Measurements from ENCODE around the gene OPN3. TPM values are rescaled to one million over a fixed set of nuclear protein-coding genes. Genes with fewer than 3 reads are reported as not detected.

OPN3 gene
- total and polyA plus RNA-seq, 3 experiments from 2014 or later: 6.7 to 17.6 (median 7.0) TPM

- Mint-ChIP-seq H3K36me3 (peaks cover 4 to 16% (median 12%) of the 10 kb centered on the region in 3 donors), H3K27me3 (no peaks in the 10 kb centered on the region), H3K4me1 (no peaks in the 10 kb centered on the region), H3K27ac (no peak overlapping the region), H3K9me3 (no peaks in the 10 kb centered on the region), H3K4me3 (no peak overlapping the region)
- POLR2A ChIA-PET: no interaction called here
- H3K4me1 ChIP-seq (ENCODE audit: insufficient read depth, low read length): no peaks in the 10 kb centered on the region
- H3K36me3 ChIP-seq (ENCODE audit: insufficient read depth, low read length): no peaks in the 10 kb centered on the region
- no peak overlapping the region for H3K27ac ChIP-seq (ENCODE audit: low read depth, low read length)
- no peak overlapping the region for H3K4me3 ChIP-seq (ENCODE audit: low read length)
- CTCF ChIA-PET: no interaction called here
- no peak for DNase-seq
- no peaks in the 10 kb centered on the region for H3K27me3 ChIP-seq (ENCODE audit: insufficient read depth, low read length, poor library complexity, severe bottlenecking)
- H3K9me3 ChIP-seq (ENCODE audit: low read length): no peaks in the 10 kb centered on the region
Observed at GRCh38 chr1:241591317-241591716, 48.9 kb downstream of the OPN3 start.

DNA sequence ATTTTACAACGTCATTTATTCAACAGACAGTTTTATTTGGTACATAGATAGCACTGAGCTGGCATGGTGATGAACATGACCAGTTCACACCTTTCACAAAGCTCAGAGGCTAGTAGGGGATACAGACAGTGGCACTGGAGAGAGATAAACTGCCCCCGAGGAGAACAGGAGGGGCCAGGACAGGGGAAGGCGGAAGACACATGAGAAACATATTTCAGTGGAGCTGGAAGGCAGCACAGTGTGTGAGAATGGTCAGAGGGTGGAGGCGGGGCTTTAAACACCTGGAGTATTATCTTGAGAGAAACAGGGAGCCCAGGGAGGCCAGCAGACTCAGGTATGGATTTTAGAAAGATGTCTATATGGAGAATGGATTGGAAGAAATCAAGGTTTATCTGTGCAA lies 49.5 kb downstream of the OPN3 start:
- no peaks in the 10 kb centered on the region for H3K4me1 ChIP-seq (ENCODE audit: insufficient read depth, low read length)
- POLR2A ChIA-PET: no interaction called here
- no peaks in the 10 kb centered on the region for H3K36me3 ChIP-seq (ENCODE audit: insufficient read depth, low read length)
- no peaks in the 10 kb centered on the region for H3K27me3 ChIP-seq (ENCODE audit: insufficient read depth, low read length, poor library complexity, severe bottlenecking)
- no peaks in the 10 kb centered on the region for H3K4me1 Mint-ChIP-seq
- H3K4me3 Mint-ChIP-seq: no peak overlapping the region
- DNase-seq: no peak
- no peak overlapping the region for H3K27ac ChIP-seq (ENCODE audit: low read depth, low read length)
- CTCF ChIA-PET: no interaction called here
- no peaks in the 10 kb centered on the region for H3K9me3 ChIP-seq (ENCODE audit: low read length)
- no peaks in the 10 kb centered on the region for H3K9me3 Mint-ChIP-seq
- no peak overlapping the region for H3K4me3 ChIP-seq (ENCODE audit: low read length)
- H3K27ac Mint-ChIP-seq: no peak overlapping the region
- peaks cover 4 to 14% (median 10%) of the 10 kb centered on the region in 3 donors for H3K36me3 Mint-ChIP-seq
- H3K27me3 Mint-ChIP-seq: no peaks in the 10 kb centered on the region

- no peaks in the 10 kb centered on the region for H3K4me1 ChIP-seq (ENCODE audit: insufficient read depth, low read length)
- POLR2A ChIA-PET: no interaction called here
- no peak for DNase-seq
- no peak overlapping the region for H3K4me3 Mint-ChIP-seq
- no peak overlapping the region for H3K27ac ChIP-seq (ENCODE audit: low read depth, low read length)
- H3K36me3 Mint-ChIP-seq: peaks cover under 1 to 9% (median 5%) of the 10 kb centered on the region in 3 donors
- CTCF ChIA-PET: interaction anchor here (1.0 kb wide), 1 partner anchor 21 kb away, joined by 3 read pairs; no protein-coding TSS in a partner anchor
- H3K9me3 ChIP-seq (ENCODE audit: low read length): no peaks in the 10 kb centered on the region
- H3K27me3 Mint-ChIP-seq: peaks cover 0 to under 1% of the 10 kb centered on the region in 2 donors
- no peaks in the 10 kb centered on the region for H3K4me1 Mint-ChIP-seq
- no peaks in the 10 kb centered on the region for H3K36me3 ChIP-seq (ENCODE audit: insufficient read depth, low read length)
- H3K4me3 ChIP-seq (ENCODE audit: low read length): no peak overlapping the region
- no peaks in the 10 kb centered on the region for H3K9me3 Mint-ChIP-seq
- no peaks in the 10 kb centered on the region for H3K27me3 ChIP-seq (ENCODE audit: insufficient read depth, low read length, poor library complexity, severe bottlenecking)
- H3K27ac Mint-ChIP-seq: no peak overlapping the region
Observed at GRCh38 chr1:241589521-241589920, 50.6 kb downstream of the OPN3 start.

GRCh38 chr1:241586905-241587512 lies 53.2 kb downstream of the OPN3 start:
- H3K27me3 ChIP-seq (ENCODE audit: insufficient read depth, low read length, poor library complexity, severe bottlenecking): no peaks in the 10 kb centered on the region
- no peak overlapping the region for H3K4me3 ChIP-seq (ENCODE audit: low read length)
- no peak overlapping the region for H3K27ac ChIP-seq (ENCODE audit: low read depth, low read length)
- H3K36me3 ChIP-seq (ENCODE audit: insufficient read depth, low read length): no peaks in the 10 kb centered on the region
- Mint-ChIP-seq H3K27ac (no peak overlapping the region), H3K36me3 (peaks cover 0 to 17% (median 2%) of the 10 kb centered on the region in 3 donors), H3K27me3 (peaks cover 13 to 17% of the 10 kb centered on the region in 2 donors), H3K4me3 (no peak overlapping the region), H3K4me1 (no peaks in the 10 kb centered on the region), H3K9me3 (peaks cover 0 to 4% (median 0%) of the 10 kb centered on the region in 5 donors)
- no peaks in the 10 kb centered on the region for H3K4me1 ChIP-seq (ENCODE audit: insufficient read depth, low read length)
- ChIA-PET POLR2A (no interaction called here), CTCF (no interaction called here)
- no peaks in the 10 kb centered on the region for H3K9me3 ChIP-seq (ENCODE audit: low read length)
- DNase-seq: no peak

GRCh38 chr1:241582921-241583321 lies 57.2 kb downstream of the OPN3 start:
- Mint-ChIP-seq H3K4me1 (no peaks in the 10 kb centered on the region), H3K4me3 (no peak overlapping the region), H3K27ac (no peak overlapping the region), H3K27me3 (peaks cover 18 to 46% of the 10 kb centered on the region in 2 donors), H3K9me3 (peaks cover 0 to 11% (median 7%) of the 10 kb centered on the region in 5 donors), H3K36me3 (peaks cover 0 to 17% (median 2%) of the 10 kb centered on the region in 3 donors)
- no peak for DNase-seq
- no peaks in the 10 kb centered on the region for H3K4me1 ChIP-seq (ENCODE audit: insufficient read depth, low read length)
- no peaks in the 10 kb centered on the region for H3K9me3 ChIP-seq (ENCODE audit: low read length)
- no peak overlapping the region for H3K4me3 ChIP-seq (ENCODE audit: low read length)
- H3K27me3 ChIP-seq (ENCODE audit: insufficient read depth, low read length, poor library complexity, severe bottlenecking): no peaks in the 10 kb centered on the region
- POLR2A ChIA-PET: no interaction called here
- CTCF ChIA-PET: no interaction called here
- H3K27ac ChIP-seq (ENCODE audit: low read depth, low read length): no peak overlapping the region
- H3K36me3 ChIP-seq (ENCODE audit: insufficient read depth, low read length): no peaks in the 10 kb centered on the region

- Histone ChIP-seq H3K27ac (ENCODE audit: low read depth, low read length) (no peak overlapping the region), H3K36me3 (ENCODE audit: insufficient read depth, low read length) (no peaks in the 10 kb centered on the region), H3K4me3 (ENCODE audit: low read length) (no peak overlapping the region), H3K9me3 (ENCODE audit: low read length) (no peaks in the 10 kb centered on the region), H3K27me3 (ENCODE audit: insufficient read depth, low read length, poor library complexity, severe bottlenecking) (no peaks in the 10 kb centered on the region), H3K4me1 (ENCODE audit: insufficient read depth, low read length) (no peaks in the 10 kb centered on the region)
- H3K4me1 Mint-ChIP-seq: no peaks in the 10 kb centered on the region
- H3K27ac Mint-ChIP-seq: no peak overlapping the region
- CTCF ChIA-PET: no interaction called here
- peaks cover 0 to 23% (median 2%) of the 10 kb centered on the region in 3 donors for H3K36me3 Mint-ChIP-seq
- H3K9me3 Mint-ChIP-seq: peaks cover 18 to 28% (median 22%) of the 10 kb centered on the region in 5 donors
- no peak for DNase-seq
- no peak overlapping the region for H3K4me3 Mint-ChIP-seq
- peaks cover 26 to 71% of the 10 kb centered on the region in 2 donors for H3K27me3 Mint-ChIP-seq
- POLR2A ChIA-PET: no interaction called here
Observed at GRCh38 chr1:241579434-241579833, 60.7 kb downstream of the OPN3 start.

GRCh38 chr1:241574154-241574553 lies 66.0 kb downstream of the OPN3 start:
- H3K4me3 Mint-ChIP-seq: no peak overlapping the region
- H3K9me3 ChIP-seq (ENCODE audit: low read length): no peaks in the 10 kb centered on the region
- no peak overlapping the region for H3K27ac ChIP-seq (ENCODE audit: low read depth, low read length)
- no peak for DNase-seq
- H3K36me3 ChIP-seq (ENCODE audit: insufficient read depth, low read length): no peaks in the 10 kb centered on the region
- peaks cover 11 to 26% (median 17%) of the 10 kb centered on the region in 5 donors for H3K9me3 Mint-ChIP-seq
- H3K27ac Mint-ChIP-seq: no peak overlapping the region
- ChIA-PET CTCF (no interaction called here), POLR2A (no interaction called here)
- H3K36me3 Mint-ChIP-seq: peaks cover 0 to 8% (median 0%) of the 10 kb centered on the region in 3 donors
- no peaks in the 10 kb centered on the region for H3K27me3 ChIP-seq (ENCODE audit: insufficient read depth, low read length, poor library complexity, severe bottlenecking)
- no peak overlapping the region for H3K4me3 ChIP-seq (ENCODE audit: low read length)
- no peaks in the 10 kb centered on the region for H3K4me1 Mint-ChIP-seq
- H3K4me1 ChIP-seq (ENCODE audit: insufficient read depth, low read length): no peaks in the 10 kb centered on the region
- H3K27me3 Mint-ChIP-seq: peaks cover 13 to 56% of the 10 kb centered on the region in 2 donors

GRCh38 chr1:241569848-241570247 lies 70.3 kb downstream of the OPN3 start:
- ChIA-PET CTCF (no interaction called here), POLR2A (no interaction called here)
- Histone ChIP-seq H3K36me3 (ENCODE audit: insufficient read depth, low read length) (no peaks in the 10 kb centered on the region), H3K4me3 (ENCODE audit: low read length) (no peak overlapping the region), H3K9me3 (ENCODE audit: low read length) (no peaks in the 10 kb centered on the region), H3K27ac (ENCODE audit: low read depth, low read length) (no peak overlapping the region), H3K27me3 (ENCODE audit: insufficient read depth, low read length, poor library complexity, severe bottlenecking) (no peaks in the 10 kb centered on the region), H3K4me1 (ENCODE audit: insufficient read depth, low read length) (no peaks in the 10 kb centered on the region)
- Mint-ChIP-seq H3K9me3 (no peaks in the 10 kb centered on the region), H3K4me1 (no peaks in the 10 kb centered on the region), H3K27ac (no peak overlapping the region), H3K4me3 (no peak overlapping the region), H3K36me3 (no peaks in the 10 kb centered on the region), H3K27me3 (peaks cover 5 to 23% of the 10 kb centered on the region in 2 donors)
- DNase-seq: no peak
